Astrocyte of the spinal cord (primary cell): ENCODE results near the gene MYH3.

ENCODE experiments used
- DNase-seq: peaks from one replicate; pipeline ENCODE4 v3.0.0; 2011; ENCODE audit warnings: low read depth, low spot score
- H3K4me3 ChIP-seq: 2 replicates; pipeline ENCODE4 v1.5.1; 2011; ENCODE audit warnings: low read depth, mild to moderate bottlenecking, low read length, moderate library complexity
- in situ Hi-C: cut with HindIII; loops from 2 replicates; pipeline ENCODE4 v1.10.0; 2017; ENCODE audit warnings: low sequenced_read_pairs
- TF ChIP-seq, protein P1 (sequence below): IDR thresholded peaks from 2 replicates; pipeline ENCODE4 v1.5.1; 2012; ENCODE audit warnings: low read depth, mild to moderate bottlenecking, low read length, inconsistent platforms

Gene MYH3

DNA sequence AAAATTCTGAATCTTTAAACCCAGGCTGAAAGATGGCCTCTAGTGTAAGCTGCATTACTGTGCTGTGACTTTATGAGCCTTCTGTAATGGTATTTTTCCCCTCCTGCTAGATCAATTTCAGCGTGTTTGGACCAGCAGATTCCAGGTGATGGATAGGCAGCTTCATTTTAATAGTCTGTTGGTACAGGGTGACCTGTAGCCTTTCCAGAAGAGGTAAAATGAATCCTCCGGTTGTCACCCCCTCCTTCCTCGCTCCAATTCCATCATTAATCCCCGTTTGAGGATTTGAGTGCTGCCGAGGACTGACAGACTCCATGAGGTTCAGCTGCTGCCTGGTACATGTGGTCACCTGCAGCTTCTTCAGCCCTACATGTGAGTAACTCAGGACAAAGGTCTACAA is 48.9 kb downstream of the MYH3 start:
- H3K4me3 ChIP-seq = no peak overlapping the region
- in situ Hi-C loops = no loop called here
- DNase-seq = no peak
- TF ChIP-seq, protein P1, sequence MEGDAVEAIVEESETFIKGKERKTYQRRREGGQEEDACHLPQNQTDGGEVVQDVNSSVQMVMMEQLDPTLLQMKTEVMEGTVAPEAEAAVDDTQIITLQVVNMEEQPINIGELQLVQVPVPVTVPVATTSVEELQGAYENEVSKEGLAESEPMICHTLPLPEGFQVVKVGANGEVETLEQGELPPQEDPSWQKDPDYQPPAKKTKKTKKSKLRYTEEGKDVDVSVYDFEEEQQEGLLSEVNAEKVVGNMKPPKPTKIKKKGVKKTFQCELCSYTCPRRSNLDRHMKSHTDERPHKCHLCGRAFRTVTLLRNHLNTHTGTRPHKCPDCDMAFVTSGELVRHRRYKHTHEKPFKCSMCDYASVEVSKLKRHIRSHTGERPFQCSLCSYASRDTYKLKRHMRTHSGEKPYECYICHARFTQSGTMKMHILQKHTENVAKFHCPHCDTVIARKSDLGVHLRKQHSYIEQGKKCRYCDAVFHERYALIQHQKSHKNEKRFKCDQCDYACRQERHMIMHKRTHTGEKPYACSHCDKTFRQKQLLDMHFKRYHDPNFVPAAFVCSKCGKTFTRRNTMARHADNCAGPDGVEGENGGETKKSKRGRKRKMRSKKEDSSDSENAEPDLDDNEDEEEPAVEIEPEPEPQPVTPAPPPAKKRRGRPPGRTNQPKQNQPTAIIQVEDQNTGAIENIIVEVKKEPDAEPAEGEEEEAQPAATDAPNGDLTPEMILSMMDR = no peak

DNA sequence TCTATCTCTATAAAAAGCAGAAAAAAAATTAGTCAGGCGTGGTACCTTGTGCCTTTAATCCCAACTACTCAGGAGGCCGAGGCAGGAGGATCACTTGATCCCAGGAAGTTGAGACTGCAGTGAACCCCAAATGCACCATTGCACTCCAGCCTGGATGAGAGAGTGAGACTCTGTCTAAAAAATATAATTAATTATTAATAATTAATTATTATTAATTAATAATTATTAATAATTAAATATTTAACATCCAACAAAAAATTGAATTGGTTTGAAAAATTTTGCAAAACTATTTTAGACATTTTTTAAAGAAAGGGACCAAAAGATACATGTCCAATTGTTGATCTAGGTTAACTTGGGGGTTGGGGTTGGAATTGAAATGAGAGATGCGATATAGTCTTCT is 51.0 kb downstream of the MYH3 start:
- H3K4me3 ChIP-seq = no peak overlapping the region
- TF ChIP-seq, protein P1 = no peak
- DNase-seq = no peak
- in situ Hi-C loops = no loop called here

DNA sequence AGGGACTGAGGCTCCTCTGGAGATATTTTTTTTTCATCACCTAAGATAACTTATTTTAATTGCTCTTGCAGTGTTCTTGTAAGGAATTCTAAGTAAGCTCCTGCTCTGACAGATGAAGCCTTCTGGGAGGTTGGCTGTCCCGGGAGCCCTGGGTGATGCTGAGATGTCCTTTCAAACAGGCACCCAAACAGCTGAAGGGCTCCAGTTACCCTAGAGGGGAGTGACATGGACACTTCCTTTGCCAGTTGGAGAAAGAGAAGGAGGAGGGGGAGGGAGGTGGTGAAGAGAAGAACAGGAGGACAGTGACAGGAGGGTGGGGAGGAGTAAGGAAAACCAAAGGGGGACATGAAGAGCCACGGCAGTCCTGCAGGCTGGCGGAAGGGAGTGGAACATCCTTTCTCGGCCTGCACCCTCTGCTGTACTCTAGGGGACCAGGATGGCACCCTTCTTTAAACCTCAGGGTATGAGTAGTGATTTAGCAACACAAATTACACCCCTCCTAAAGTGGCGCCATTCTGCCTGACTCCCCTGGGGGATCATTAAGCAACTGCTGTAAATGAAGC is 51.8 kb downstream of the MYH3 start:
- in situ Hi-C loops = no loop called here
- TF ChIP-seq, protein P1 = no peak
- no peak overlapping the region for H3K4me3 ChIP-seq
- DNase-seq = no peak

DNA sequence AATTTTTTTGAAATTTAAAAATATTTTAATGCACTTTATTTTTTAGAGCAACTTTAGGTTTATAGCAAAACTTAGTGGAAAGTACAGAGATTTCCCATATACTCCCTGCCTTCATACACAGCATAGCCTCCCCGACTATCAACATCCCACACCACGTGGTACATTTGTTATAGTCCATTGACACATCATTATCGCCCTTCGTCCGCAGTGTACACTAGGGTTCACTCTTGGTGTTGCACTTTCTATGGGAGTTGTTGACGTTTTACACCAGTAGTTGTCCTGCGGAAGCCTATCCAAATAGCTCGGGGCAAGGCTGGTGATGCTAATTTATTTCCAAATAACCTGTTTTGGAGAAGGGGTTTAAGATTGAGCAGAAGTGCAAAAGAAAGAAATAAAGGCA is 52.6 kb downstream of the MYH3 start:
- DNase-seq = no peak
- no peak overlapping the region for H3K4me3 ChIP-seq
- in situ Hi-C loops = no loop called here
- TF ChIP-seq, protein P1 = no peak

DNA sequence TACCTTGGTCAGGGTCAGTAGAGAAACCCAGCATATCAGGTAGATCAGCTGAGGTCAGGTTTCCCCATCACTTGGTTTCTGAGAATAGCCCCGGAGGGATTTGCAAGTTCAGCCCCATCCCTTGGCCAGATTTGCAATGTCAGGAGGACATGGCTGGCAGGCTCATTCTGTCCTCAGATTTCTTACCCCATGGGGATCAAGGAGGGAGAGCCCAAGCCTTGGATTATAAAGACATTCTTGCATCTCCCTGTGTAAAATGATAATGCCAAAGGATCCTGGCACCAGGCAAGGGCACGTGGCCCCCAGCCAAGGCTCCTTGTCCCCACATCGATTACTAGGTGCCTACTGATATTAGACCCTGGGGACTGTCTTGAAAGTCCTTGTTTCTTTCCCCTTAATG is 53.2 kb downstream of the MYH3 start:
- in situ Hi-C loops = no loop called here
- TF ChIP-seq, protein P1 = no peak
- H3K4me3 ChIP-seq = no peak overlapping the region
- DNase-seq = no peak

DNA sequence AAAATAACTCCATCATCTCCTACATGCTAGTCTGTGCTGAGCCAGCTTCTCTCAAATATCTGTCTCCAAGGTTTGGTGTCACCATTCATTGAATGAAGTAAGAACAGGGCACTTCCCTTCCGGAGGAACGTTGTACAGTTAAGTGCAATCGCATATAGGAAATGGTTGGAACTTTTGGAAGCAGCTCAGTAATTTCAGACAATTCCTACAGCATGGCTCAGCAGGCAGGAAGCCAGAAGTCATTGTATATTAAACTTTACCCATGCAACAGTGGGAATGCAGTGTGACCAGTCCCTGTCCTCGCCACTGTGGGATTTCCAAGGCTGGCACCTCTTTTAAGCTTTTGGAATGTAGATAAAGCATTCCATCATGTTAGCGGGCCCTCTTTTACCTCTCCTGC is 56.5 kb downstream of the MYH3 start:
- H3K4me3 ChIP-seq = no peak overlapping the region
- TF ChIP-seq, protein P1 = no peak
- no peak for DNase-seq
- in situ Hi-C loops = no loop called here

DNA sequence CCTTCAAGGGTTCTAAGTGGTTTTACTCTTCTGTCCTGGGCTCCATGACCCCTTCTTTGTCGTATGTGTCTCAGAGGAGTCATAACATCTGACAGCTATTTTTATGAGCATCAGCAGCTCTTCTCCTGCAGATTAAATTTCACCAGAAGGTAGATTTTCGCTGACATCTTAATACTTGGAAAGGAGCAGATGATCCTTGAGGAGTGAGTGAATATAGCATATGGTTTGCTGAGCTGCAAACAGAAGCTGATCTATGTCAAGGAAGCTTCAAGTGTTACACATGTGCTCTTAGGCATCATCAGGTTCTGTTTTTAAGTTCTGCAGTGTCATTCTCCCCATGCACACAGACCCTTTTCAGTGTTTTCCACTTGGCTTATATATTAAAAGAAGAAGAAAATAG is 58.5 kb downstream of the MYH3 start:
- TF ChIP-seq, protein P1 = no peak
- H3K4me3 ChIP-seq = no peak overlapping the region
- no peak for DNase-seq
- in situ Hi-C loops = no loop called here
